HAP-1 (cell line): ENCODE data around the gene FOXD4L6.
"Not testable (repeated sequence)": the region's sequence is repeated elsewhere in the genome, so short reads cannot be mapped to it uniquely, and the experiment has no call there.

Experiments used
- DNase-seq, 2 experiments: peaks; one replicate each; pipeline ENCODE4 v3.0.0-alpha.2; 2016 to 2020; ENCODE audit warnings: low spot score in 2 of 2
- H3K27me3 ChIP-seq: fragments of 250-450 bp; sonication (Bioruptor Pico); 2 replicates; pipeline ENCODE4 v1.5.1; 2020; ENCODE audit warnings: low read depth, mild to moderate bottlenecking, moderate library complexity
- H3K36me3 ChIP-seq: fragments of 250-450 bp; sonication (Bioruptor Pico); replicated peaks from 2 replicates; pipeline ENCODE4 v1.5.1; 2020; ENCODE audit warnings: mild to moderate bottlenecking
- H3K4me1 ChIP-seq: fragments of 250-450 bp; sonication (Bioruptor Pico); 2 replicates; pipeline ENCODE4 v1.5.1; 2020; ENCODE audit warnings: mild to moderate bottlenecking
- H3K4me3 ChIP-seq: fragments of 250-450 bp; sonication (Bioruptor Pico); 2 replicates; pipeline ENCODE4 v1.5.1; 2020; ENCODE audit warnings: mild to moderate bottlenecking, moderate library complexity
- H3K9me3 ChIP-seq: fragments of 250-450 bp; sonication (Bioruptor Pico); 2 replicates; pipeline ENCODE4 v1.5.1; 2020; ENCODE audit warnings: mild to moderate bottlenecking, moderate library complexity
- in situ Hi-C: fragments of 300-500 bp; cut with MboI; formaldehyde crosslinking; loops from 3 replicates; pipeline ENCODE4 v1.14.3; 2020; ENCODE audit warnings: low sequenced_read_pairs, inconsistent platforms, mixed read lengths

FOXD4L6 gene

GRCh38 chr9:41087929-41088328 lies 40.6 kb downstream of the FOXD4L6 start:
- in situ Hi-C loops, H3K4me1 ChIP-seq, H3K36me3 ChIP-seq, H3K9me3 ChIP-seq, H3K27me3 ChIP-seq, DNase-seq, H3K4me3 ChIP-seq: not testable (repeated sequence)

DNA sequence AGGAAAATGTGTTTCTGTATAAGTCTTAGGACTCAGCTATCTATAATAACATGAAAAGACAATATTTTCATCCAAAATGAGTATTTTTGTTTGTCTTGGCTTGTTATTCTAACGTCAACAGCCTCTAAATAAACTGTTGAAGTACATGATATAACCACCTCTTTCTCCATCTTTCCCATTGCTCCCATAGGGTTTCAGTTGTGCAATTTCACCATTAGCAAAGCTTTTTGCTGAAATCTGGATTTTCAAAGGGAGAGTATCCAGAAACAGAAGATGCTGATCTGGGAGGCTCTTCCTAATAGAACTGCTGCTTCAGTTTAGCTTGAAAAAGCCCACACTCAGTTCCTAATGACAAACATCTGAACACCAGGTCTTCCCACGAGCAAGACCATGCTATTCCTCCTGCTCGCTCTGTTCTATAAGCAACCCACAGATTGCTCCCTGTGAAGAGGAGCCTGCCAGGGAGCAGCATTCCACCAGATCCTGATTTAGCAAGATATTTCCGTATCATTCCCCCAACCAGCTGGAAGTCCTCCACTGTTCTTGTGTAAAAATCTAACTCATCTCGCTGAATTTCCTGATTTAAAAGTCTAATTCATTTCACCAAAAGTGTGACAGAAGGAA lies 41.2 kb downstream of the FOXD4L6 start:
- in situ Hi-C loops, H3K9me3 ChIP-seq, DNase-seq, H3K27me3 ChIP-seq, H3K4me3 ChIP-seq, H3K4me1 ChIP-seq, H3K36me3 ChIP-seq: not testable (repeated sequence)

GRCh38 chr9:41086685-41087084 lies 41.8 kb downstream of the FOXD4L6 start:
- H3K4me3 ChIP-seq, H3K9me3 ChIP-seq, in situ Hi-C loops, H3K27me3 ChIP-seq, H3K4me1 ChIP-seq, DNase-seq, H3K36me3 ChIP-seq: not testable (repeated sequence)

DNA sequence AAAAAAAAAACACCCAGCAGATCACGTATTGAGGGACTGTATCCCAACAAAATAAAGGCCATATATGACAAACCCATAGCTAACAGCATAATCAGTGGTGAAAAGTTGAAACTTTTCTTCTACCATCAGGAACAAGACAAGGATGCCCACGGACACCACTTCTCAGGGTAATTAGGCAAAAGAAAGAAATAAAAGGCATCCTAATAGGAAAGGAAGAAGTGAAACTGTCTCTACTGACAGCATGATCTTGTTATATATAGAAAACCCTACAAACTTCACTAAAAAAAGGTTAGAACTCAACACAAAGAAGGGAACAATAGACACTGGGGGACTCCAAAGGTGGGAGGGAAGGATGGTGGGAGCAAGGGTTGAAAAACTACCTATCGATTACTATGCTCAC lies 42.3 kb downstream of the FOXD4L6 start:
- in situ Hi-C loops, H3K36me3 ChIP-seq, H3K9me3 ChIP-seq, H3K4me1 ChIP-seq, H3K27me3 ChIP-seq, DNase-seq, H3K4me3 ChIP-seq: not testable (repeated sequence)

DNA sequence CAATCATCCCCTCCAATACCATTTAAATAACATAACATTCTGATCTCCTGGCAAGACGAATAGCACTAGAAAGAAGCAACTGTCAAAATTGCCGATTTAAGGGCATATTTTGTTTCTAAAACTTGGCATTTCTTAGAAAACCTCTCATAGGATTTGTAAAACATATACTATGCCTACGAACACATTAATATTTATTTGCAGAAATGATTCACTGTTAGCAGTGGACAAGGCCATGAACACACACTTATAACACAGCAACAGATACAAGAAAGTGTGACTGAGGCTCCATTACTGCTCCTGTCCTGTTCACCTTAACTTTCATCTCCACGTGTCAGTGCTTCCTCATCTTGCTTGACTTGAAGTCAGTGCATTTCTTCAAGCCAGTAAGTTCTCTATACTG lies 46.1 kb downstream of the FOXD4L6 start:
- in situ Hi-C loops, H3K4me3 ChIP-seq, DNase-seq, H3K27me3 ChIP-seq, H3K9me3 ChIP-seq, H3K4me1 ChIP-seq, H3K36me3 ChIP-seq: not testable (repeated sequence)

DNA sequence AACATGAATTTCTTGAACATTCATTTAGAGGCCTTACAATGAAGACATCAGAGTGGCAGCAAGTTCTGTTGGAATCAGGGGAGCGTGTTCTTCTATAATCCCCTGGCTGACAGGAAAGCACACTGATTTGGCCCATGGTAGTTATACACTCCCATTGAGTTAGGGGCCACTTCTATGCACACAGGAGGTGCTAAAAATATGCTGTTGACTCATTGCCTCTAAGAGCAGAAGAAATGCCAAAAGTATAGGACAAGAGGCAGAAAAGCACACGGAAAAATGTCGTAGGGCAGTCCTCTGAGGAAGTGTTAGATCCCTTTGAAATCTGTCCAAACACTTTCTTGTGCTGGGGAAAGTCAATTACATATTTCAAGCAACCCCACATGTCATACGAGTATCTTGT lies 49.0 kb downstream of the FOXD4L6 start:
- H3K4me1 ChIP-seq, H3K4me3 ChIP-seq, in situ Hi-C loops, DNase-seq, H3K36me3 ChIP-seq, H3K9me3 ChIP-seq, H3K27me3 ChIP-seq: not testable (repeated sequence)

DNA sequence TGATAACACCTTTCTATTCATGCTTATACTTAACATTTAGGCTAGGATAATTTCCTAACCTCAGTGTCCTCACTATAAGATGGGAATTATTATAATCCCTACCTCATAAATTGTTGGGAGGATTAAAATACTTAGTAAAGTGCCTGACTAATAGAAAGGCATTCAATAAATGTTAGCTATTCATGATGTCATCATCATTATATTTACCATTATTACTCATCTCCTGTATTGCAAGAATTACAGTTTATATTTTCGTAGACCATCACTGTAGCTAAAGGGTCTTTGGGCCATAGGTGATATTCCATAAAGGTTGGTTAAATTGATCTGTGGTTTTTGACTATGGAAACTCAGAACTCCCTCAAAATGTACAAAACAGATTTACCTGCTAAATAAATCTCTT lies 50.9 kb downstream of the FOXD4L6 start:
- H3K27me3 ChIP-seq, in situ Hi-C loops, H3K4me3 ChIP-seq, H3K4me1 ChIP-seq, H3K9me3 ChIP-seq, H3K36me3 ChIP-seq, DNase-seq: not testable (repeated sequence)
